Retinal pigment epithelial cell (primary cell): ENCODE data around the gene CORO7.

Experiments
- DNase-seq: peaks from one replicate; pipeline ENCODE4 v3.0.0-alpha.2; 2010; ENCODE audit warnings: low read depth
- H3K4me3 ChIP-seq: 2 replicates; pipeline ENCODE4 v1.5.1; 2011; ENCODE audit warnings: mild to moderate bottlenecking, low read length, control low read depth, moderate library complexity
- CTCF ChIP-seq: conservative IDR thresholded peaks from 2 replicates; pipeline ENCODE4 v1.5.1; 2011; ENCODE audit warnings: low read depth, low read length, control low read depth, inconsistent platforms

CORO7 gene

DNA sequence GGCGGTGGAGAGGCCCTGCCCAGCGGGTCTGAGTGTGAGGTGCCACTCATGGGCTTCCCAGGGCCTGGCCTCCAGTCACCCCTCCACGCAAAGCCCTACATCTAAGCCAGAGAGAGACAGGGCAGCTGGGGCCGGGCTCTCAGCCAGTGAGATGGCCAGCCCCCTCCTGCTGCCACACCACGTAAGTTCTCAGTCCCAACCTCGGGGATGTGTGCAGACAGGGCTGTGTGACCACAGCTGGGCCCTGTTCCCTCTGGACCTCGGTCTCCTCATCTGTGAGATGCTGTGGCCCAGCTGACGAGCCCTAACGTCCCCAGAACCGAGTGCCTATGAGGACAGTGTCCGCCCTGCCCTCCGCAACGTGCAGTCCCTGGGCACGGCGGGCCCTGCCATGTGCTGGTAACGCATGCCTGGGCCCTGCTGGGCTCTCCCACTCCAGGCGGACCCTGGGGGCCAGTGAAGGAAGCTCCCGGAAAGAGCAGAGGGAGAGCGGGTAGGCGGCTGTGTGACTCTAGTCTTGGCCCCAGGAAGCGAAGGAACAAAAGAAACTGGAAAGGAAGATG is 33.5 kb downstream of the CORO7 start:
- TF ChIP-seq CTCF: no peak
- no peak overlapping the region for H3K4me3 ChIP-seq
- DNase-seq: no peak

GRCh38 chr16:4381935-4382794 is 34.2 kb downstream of the CORO7 start:
- no peak for TF ChIP-seq CTCF
- no peak overlapping the region for H3K4me3 ChIP-seq
- no peak for DNase-seq

- DNase-seq: no peak
- no peak for TF ChIP-seq CTCF
- H3K4me3 ChIP-seq: no peak overlapping the region
Observed at GRCh38 chr16:4381072-4381934, 35.1 kb downstream of the CORO7 start.

DNA sequence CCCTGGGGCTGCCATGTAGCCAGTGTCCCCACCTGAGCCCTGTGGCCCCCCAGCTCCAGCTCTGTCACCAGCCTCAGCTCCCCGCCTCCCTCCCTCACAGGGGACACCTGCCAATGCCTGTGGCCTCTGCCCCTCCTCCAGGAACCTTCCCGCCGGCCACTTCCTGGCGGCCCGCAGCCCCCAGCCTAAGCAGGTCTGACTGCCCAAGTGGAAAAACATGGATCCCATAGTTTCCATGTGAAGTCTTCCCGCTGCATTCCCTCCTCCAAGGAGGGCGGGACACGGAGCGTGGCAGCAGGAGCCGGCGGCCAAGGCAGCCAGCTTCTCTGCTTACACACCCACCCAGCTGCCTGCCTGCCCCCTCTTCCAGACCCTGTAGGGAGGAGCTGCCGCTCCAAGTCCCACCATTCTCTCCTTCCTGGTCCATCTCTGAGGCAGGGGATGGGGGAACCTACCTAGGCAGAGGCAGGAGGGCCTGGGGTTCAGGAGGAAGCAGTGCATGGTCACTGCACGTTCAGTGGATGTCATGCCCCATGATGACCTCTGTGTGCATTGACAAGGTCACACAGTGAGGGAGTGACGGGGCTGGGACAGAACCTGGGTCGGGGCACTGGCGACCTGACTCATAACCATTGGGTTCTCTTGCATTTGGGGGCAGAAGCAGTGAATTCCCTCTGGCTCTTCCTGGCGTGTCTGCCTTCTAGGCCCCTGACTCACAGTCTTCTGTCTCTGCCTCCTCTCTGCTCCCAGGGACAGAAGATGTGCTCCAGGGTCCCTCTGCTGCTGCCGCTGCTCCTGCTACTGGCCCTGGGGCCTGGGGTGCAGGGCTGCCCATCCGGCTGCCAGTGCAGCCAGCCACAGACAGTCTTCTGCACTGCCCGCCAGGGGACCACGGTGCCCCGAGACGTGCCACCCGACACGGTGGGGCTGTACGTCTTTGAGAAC is 36.0 kb downstream of the CORO7 start:
- H3K4me3 ChIP-seq: no peak overlapping the region
- no peak for DNase-seq
- no peak for TF ChIP-seq CTCF

GRCh38 chr16:4378999-4379690 is 37.3 kb downstream of the CORO7 start:
- H3K4me3 ChIP-seq: no peak overlapping the region
- TF ChIP-seq CTCF: no peak
- no peak for DNase-seq

DNA sequence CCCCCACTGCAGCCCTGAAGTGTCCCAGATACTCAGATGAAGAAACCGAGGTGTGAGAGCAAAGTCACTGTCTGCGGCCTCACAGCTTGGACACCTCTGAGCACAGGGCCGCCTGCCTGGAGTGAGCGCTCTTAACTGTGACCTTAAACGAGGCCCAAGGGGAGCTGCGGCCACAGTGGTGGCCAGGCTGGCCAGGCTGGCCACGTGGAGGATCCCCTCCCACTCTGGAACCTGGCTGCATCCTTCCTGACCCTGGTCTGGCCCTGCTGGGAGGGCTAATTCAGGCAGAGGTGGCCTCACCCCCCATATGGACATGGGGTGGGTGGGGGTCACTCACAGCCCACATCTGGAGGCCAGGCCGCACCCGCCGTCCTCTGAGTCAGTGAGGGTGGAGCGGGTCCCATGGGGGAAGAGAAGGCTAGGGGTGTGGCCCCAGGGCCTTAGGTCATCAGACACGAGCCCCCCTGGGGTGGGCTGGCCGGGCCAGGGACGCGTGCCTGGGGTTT is 38.2 kb downstream of the CORO7 start:
- no peak for DNase-seq
- TF ChIP-seq CTCF: no peak
- no peak overlapping the region for H3K4me3 ChIP-seq
